NCI-H526 (cell line): Measurements from ENCODE around the gene CD44.

Source experiments
- DNase-seq, 2 experiments: peaks; one replicate each; lab custom pipeline; 2025; lab: John Stamatoyannopoulos, UW

The CD44 gene

GRCh38 chr11:35139722-35140282, 831 bp downstream of the CD44 start:
- no peak for DNase-seq

GRCh38 chr11:35141071-35141470, 2.1 kb downstream of the CD44 start:
- no peak for DNase-seq

GRCh38 chr11:35141571-35141971, 2.6 kb downstream of the CD44 start:
- no peak for DNase-seq

- peak; percentile 4 to 46 for DNase-seq
These were observed 3.6 kb downstream of the CD44 start for GRCh38 chr11:35142481-35143075.

GRCh38 chr11:35143297-35144135, 4.5 kb downstream of the CD44 start:
- DNase-seq, result no peak

- DNase-seq, result no peak
These were observed 5.3 kb downstream of the CD44 start for GRCh38 chr11:35144136-35144741.

- DNase-seq, result no peak
These were observed 5.8 kb downstream of the CD44 start for GRCh38 chr11:35144806-35145205.

- DNase-seq, result no peak
These were observed 6.3 kb downstream of the CD44 start for GRCh38 chr11:35145271-35145670.

- no peak for DNase-seq
These were observed 7.1 kb downstream of the CD44 start for GRCh38 chr11:35146074-35146521.

- no peak for DNase-seq
These were observed 7.7 kb downstream of the CD44 start for GRCh38 chr11:35146711-35147110.

- no peak for DNase-seq
These were observed 8.3 kb downstream of the CD44 start for GRCh38 chr11:35147235-35147634.

- DNase-seq, result no peak
These were observed 9.3 kb downstream of the CD44 start for GRCh38 chr11:35148163-35148837.

GRCh38 chr11:35150454-35150853, 11.5 kb downstream of the CD44 start:
- DNase-seq, result no peak

GRCh38 chr11:35151241-35151640, 12.3 kb downstream of the CD44 start:
- no peak for DNase-seq

GRCh38 chr11:35151683-35152280, 12.8 kb downstream of the CD44 start:
- no peak for DNase-seq

GRCh38 chr11:35152575-35152974, 13.6 kb downstream of the CD44 start:
- no peak for DNase-seq

- no peak for DNase-seq
These were observed 14.3 kb downstream of the CD44 start for GRCh38 chr11:35153280-35153679.

- no peak for DNase-seq
These were observed 16.0 kb downstream of the CD44 start for GRCh38 chr11:35154952-35155351.

GRCh38 chr11:35155677-35156076, 16.7 kb downstream of the CD44 start:
- no peak for DNase-seq

- no peak for DNase-seq
These were observed 19.1 kb downstream of the CD44 start for GRCh38 chr11:35157814-35158700.
